K562 (cell line): ENCODE measurements around the gene BEX3. TPM values are rescaled to one million over a fixed set of nuclear protein-coding genes. Genes with fewer than 3 reads are reported as not detected.
"Not testable (repeated sequence)": the region's sequence is repeated elsewhere in the genome, so short reads cannot be mapped to it uniquely, and the experiment has no call there.

Experiments used
- ATAC-seq: fragments of 200-7000 bp; cut with Tn5 transposase; 3 replicates; pipeline ENCODE4 v1.9.1; 2020; ENCODE audit warnings: moderate library complexity
- BruUV-seq: library from RNA; stranded (reverse); fragments of 400-500 nt; replicated peaks from 2 replicates; lab custom pipeline; 2021; lab: Mats Ljungman, UMichigan
- CTCF ChIA-PET: fragments of 300-600 bp; formaldehyde crosslinking; extraction: SDS; loops from one replicate; lab custom pipeline; 2021; ENCODE audit warnings: low intra/inter-chr PET ratio; lab: Yijun Ruan, JAX
- POLR2A ChIA-PET: fragments of 300-600, 350-650 bp; sonication (Branson Sonifier 250); formaldehyde crosslinking; extraction: SDS; loops from one replicate; lab custom pipeline; 2021; ENCODE audit warnings: antibody characterized with exemption, inconsistent platforms; lab: Yijun Ruan, JAX
- DNase-seq, 4 experiments: peaks; one replicate each; pipeline versions ENCODE4 v3.0.0 to v3.0.0-alpha.2; 2011 to 2018; ENCODE audit warnings: low spot score in 3 of 4, mixed read lengths in 3 of 4; ENCODE audit errors: extremely low read depth in 1 of 4
- FAIRE-seq: peaks from 2 replicates; lab custom pipeline; 2011; peaks lifted over from hg19 to GRCh38; lab: Jason Lieb, UNC
- H2AFZ ChIP-seq: 2 replicates; pipeline ENCODE4 v1.6.0; 2011; ENCODE audit warnings: low read depth, low read length, control low read depth, inconsistent platforms
- H3K27ac ChIP-seq: fragments of 200-600 bp; 3 replicates; pipeline ENCODE4 v1.8.0; 2011; ENCODE audit warnings: low read depth, mild to moderate bottlenecking, control low read depth, inconsistent platforms, low read length, moderate library complexity, mixed read lengths; ENCODE audit errors: extremely low read depth
- H3K27me3 ChIP-seq, 2 experiments: fragments of 300-600 bp in 1 of 2; 2 replicates in 1 of 2; 3 replicates in 1 of 2; pipeline versions ENCODE4 v1.6.0 to v1.8.0; 2011; ENCODE audit warnings: inconsistent platforms in 2 of 2, low read length in 2 of 2, mild to moderate bottlenecking in 1 of 2, mixed read lengths in 1 of 2, moderate library complexity in 1 of 2; ENCODE audit not compliant: control insufficient read depth in 2 of 2, insufficient read depth in 2 of 2
- H3K36me3 ChIP-seq: fragments of 300-600 bp; 3 replicates; pipeline ENCODE4 v1.8.0; 2011; ENCODE audit warnings: mild to moderate bottlenecking, low read length, inconsistent platforms; ENCODE audit not compliant: control insufficient read depth, insufficient read depth
- H3K4me1 ChIP-seq, 2 experiments: fragments of 200-600 bp in 1 of 2; replicated peaks in 1 of 2; 2 replicates in 1 of 2; 3 replicates in 1 of 2; pipeline versions ENCODE4 v1.5.1 to v1.8.0; 2011; ENCODE audit warnings: inconsistent platforms in 2 of 2, low read length in 2 of 2, mild to moderate bottlenecking in 1 of 2, mixed read lengths in 1 of 2, moderate library complexity in 1 of 2; ENCODE audit not compliant: control insufficient read depth in 2 of 2, insufficient read depth in 2 of 2
- H3K4me2 ChIP-seq: 2 replicates; pipeline ENCODE4 v1.6.1; 2011; ENCODE audit warnings: low read length, control low read depth, inconsistent platforms, mixed read lengths; ENCODE audit not compliant: insufficient read depth
- H3K4me3 ChIP-seq: fragments of 200-600 bp; sonication (generic), shearing (Covaris generic); 2 replicates; pipeline ENCODE4 v1.5.1; 2016; ENCODE audit warnings: control low read depth, inconsistent platforms
- H3K79me2 ChIP-seq: fragments of 200-600 bp; 3 replicates; pipeline ENCODE4 v1.8.0; 2011; ENCODE audit warnings: low read length, inconsistent platforms; ENCODE audit not compliant: control insufficient read depth, insufficient read depth
- H3K9ac ChIP-seq, 2 experiments: 2 replicates each; pipeline versions ENCODE4 v1.6.0 to v1.6.1; 2011; ENCODE audit warnings: low read depth in 2 of 2, low read length in 2 of 2, control low read depth in 1 of 2, inconsistent platforms in 1 of 2, mild to moderate bottlenecking in 1 of 2, mixed read lengths in 1 of 2; ENCODE audit not compliant: insufficient read depth in 1 of 2
- H3K9me1 ChIP-seq: one replicate; pipeline ENCODE4 v1.6.0; 2011; ENCODE audit warnings: inconsistent platforms, mild to moderate bottlenecking, low read length, moderate library complexity; ENCODE audit not compliant: control insufficient read depth, insufficient read depth
- H3K9me3 ChIP-seq: replicated peaks from 2 replicates; pipeline ENCODE4 v1.5.1; 2011; ENCODE audit warnings: low read depth, low read length, inconsistent platforms; ENCODE audit not compliant: control insufficient read depth, insufficient read depth
- H4K20me1 ChIP-seq: replicated peaks from 2 replicates; pipeline ENCODE4 v1.6.1; 2011; ENCODE audit warnings: low read length, inconsistent platforms, mixed read lengths; ENCODE audit not compliant: control insufficient read depth, insufficient read depth
- DACH1 ChIP-seq: fragments of 450-650 bp; IDR thresholded peaks from 2 replicates; pipeline ENCODE4 v1.6.1; 2018; ENCODE audit not compliant: partially characterized antibody
- GATAD2B ChIP-seq: fragments of 450-650 bp; IDR thresholded peaks from 2 replicates; pipeline ENCODE4 v1.6.1; 2017; ENCODE audit warnings: mild to moderate bottlenecking, borderline replicate concordance
- HEY1 ChIP-seq: fragments of 250-450 bp; sonication (Bioruptor Pico); IDR thresholded peaks from 2 replicates; pipeline ENCODE4 v1.5.0; 2020; ENCODE audit warnings: mild to moderate bottlenecking, moderate library complexity, borderline replicate concordance
- IFI16 ChIP-seq: fragments of 250-450 bp; sonication (Bioruptor Pico); IDR thresholded peaks from 2 replicates; pipeline ENCODE4 v2.1.2; 2022; ENCODE audit warnings: mild to moderate bottlenecking, inconsistent platforms
- MEF2D ChIP-seq: conservative IDR thresholded peaks from 2 replicates; pipeline ENCODE4 v1.6.1; 2016; ENCODE audit warnings: low read depth, missing genetic modification characterization, missing compliant biosample characterization
- MEIS2 ChIP-seq: fragments of 450-650 bp; IDR thresholded peaks from 2 replicates; pipeline ENCODE4 v1.6.1; 2014; ENCODE audit warnings: mild to moderate bottlenecking; ENCODE audit not compliant: partially characterized antibody
- MTA1 ChIP-seq: fragments of 450-650 bp; IDR thresholded peaks from 2 replicates; pipeline ENCODE4 v1.6.1; 2017; ENCODE audit warnings: borderline replicate concordance
- SMARCA4 ChIP-seq: fragments of 450-650 bp; IDR thresholded peaks from 2 replicates; pipeline ENCODE4 v1.6.1; 2016
- TCF7L2 ChIP-seq: fragments of 150-350 bp; IDR thresholded peaks from 2 replicates; pipeline ENCODE4 v1.6.1; 2016; ENCODE audit warnings: low read depth, mild to moderate bottlenecking, low read length, moderate library complexity
- XRCC3 ChIP-seq: fragments of 450-650 bp; IDR thresholded peaks from 2 replicates; pipeline ENCODE4 v1.6.1; 2017; ENCODE audit warnings: mild to moderate bottlenecking, moderate library complexity
- YY1 ChIP-seq, 3 experiments: IDR thresholded peaks; 2 replicates each; pipeline ENCODE4 v1.6.1; 2011; ENCODE audit warnings: low read length in 2 of 3, mild to moderate bottlenecking in 2 of 3, moderate library complexity in 2 of 3, borderline replicate concordance in 1 of 3, control low read depth in 1 of 3, low read depth in 1 of 3; ENCODE audit not compliant: insufficient read depth in 3 of 3, insufficient replicate concordance in 2 of 3, control insufficient read depth in 1 of 3, insufficient read length in 1 of 3; ENCODE audit errors: extremely low read depth in 1 of 3
- ZNF133 ChIP-seq: fragments of 250-450 bp; sonication (Bioruptor Pico); IDR thresholded peaks from 2 replicates; pipeline ENCODE4 v1.4.0; 2020; ENCODE audit warnings: mild to moderate bottlenecking
- WGBS: fragments of 100-300 bp; shearing (Covaris generic); methylation state at CpG from one replicate; pipeline ENCODE4 v1.1.6; 2016; ENCODE audit warnings: low coverage, mixed read lengths; ENCODE audit not compliant: insufficient coverage; ENCODE audit errors: missing lambda C conversion rate; 5-methylcytosine and 5-hydroxymethylcytosine counted together
- in situ Hi-C: fragments of 300-500 bp; cut with MboI; formaldehyde crosslinking; loops from 4 replicates; pipeline ENCODE4 v1.15.0; 2018; ENCODE audit warnings: inconsistent platforms, mixed read lengths
- intact Hi-C: fragments of 100-400 bp; cut with micrococcal nuclease; formaldehyde crosslinking; loops from 2 replicates; pipeline ENCODE4 v1.14.2; 2022
- polyA plus RNA-seq, 8 experiments: library from polyadenylated mRNA; depleted of rRNA in 4 of 8; stranded (reverse) in 5 of 8; unstranded in 3 of 8; fragments of >200 nt; fragmentation: Nextera tagmentation in 2 of 8; fragmentation: Illumina TruSeq in 1 of 8; extraction: Ambion mirVana in 2 of 8; extraction: Trizol in 1 of 8; gene quantifications; 2 replicates each; pipeline versions ENCODE4 v1.2.1 to v1.2.3, GENCODE V29; 2011 to 2014; ENCODE audit warnings: inconsistent platforms in 1 of 8, missing spikeins in 1 of 8
- total RNA-seq, 7 experiments: library from RNA; depleted of rRNA in 6 of 7; stranded (reverse); fragments of >200 nt in 6 of 7; fragmentation: Illumina TruSeq in 2 of 7; extraction: Trizol in 2 of 7; gene quantifications; 2 replicates each; pipeline versions ENCODE4 v1.2.1 to v1.2.3, GENCODE V29; 2011 to 2021; ENCODE audit warnings: low replicate concordance in 1 of 7
- TF ChIP-seq, protein P1 (sequence below): fragments of 450-650 bp; IDR thresholded peaks from 2 replicates; pipeline ENCODE4 v1.6.1; 2016; ENCODE audit warnings: antibody characterized with exemption
- TF ChIP-seq, protein P2 (sequence below): fragments of 250-450 bp; sonication (Bioruptor Pico); IDR thresholded peaks from 2 replicates; pipeline ENCODE4 v1.8.0; 2021; ENCODE audit warnings: mild to moderate bottlenecking, moderate library complexity

Gene BEX3
- total and polyA plus RNA-seq, 9 of the 15 experiments (the other 6 are each of a cell fraction or from before 2014, with no cell fraction given), result 0.21 to 0.47 TPM; not detected in 7

DNA sequence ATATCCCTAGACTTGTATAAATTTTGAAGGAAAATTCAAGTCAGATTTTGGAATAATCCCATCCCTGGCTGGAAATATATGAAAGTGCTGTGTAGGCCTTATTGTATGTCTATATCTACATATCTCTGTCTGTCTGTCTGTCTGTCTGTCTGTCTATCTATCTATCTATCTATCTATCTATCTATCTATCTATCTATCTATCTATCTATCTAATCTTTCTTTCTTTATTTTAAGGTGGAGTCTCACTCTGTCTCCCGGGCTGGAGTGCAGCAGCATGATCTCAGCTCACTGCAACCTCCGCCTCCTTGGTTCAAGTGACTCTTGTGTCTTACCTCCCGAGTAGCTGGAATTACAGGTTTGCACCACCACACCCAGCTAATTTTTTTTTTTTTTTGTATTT is 16.7 kb upstream of the BEX3 start:
- ATAC-seq, BruUV-seq, in situ Hi-C loops, FAIRE-seq, H3K27ac ChIP-seq, CTCF ChIA-PET, DNase-seq, H4K20me1 ChIP-seq, H3K4me2 ChIP-seq, H3K9me1 ChIP-seq, H3K36me3 ChIP-seq, intact Hi-C loops, H3K4me3 ChIP-seq, H3K4me1 ChIP-seq, H3K9me3 ChIP-seq, H3K27me3 ChIP-seq, H3K9ac ChIP-seq, H2AFZ ChIP-seq: not testable (repeated sequence)
- POLR2A ChIA-PET, result interaction anchor here (1.0 kb wide), 1 partner anchor 29 kb away, joined by 4 read pairs; no protein-coding TSS in a partner anchor
- peak; percentile 98 for TF ChIP-seq DACH1
- 0 out of 2 replicates have a peak, but pooled peaks have one; percentile 22 for TF ChIP-seq MTA1
- TF ChIP-seq GATAD2B, result peak; percentile 59
- TF ChIP-seq, protein P1, sequence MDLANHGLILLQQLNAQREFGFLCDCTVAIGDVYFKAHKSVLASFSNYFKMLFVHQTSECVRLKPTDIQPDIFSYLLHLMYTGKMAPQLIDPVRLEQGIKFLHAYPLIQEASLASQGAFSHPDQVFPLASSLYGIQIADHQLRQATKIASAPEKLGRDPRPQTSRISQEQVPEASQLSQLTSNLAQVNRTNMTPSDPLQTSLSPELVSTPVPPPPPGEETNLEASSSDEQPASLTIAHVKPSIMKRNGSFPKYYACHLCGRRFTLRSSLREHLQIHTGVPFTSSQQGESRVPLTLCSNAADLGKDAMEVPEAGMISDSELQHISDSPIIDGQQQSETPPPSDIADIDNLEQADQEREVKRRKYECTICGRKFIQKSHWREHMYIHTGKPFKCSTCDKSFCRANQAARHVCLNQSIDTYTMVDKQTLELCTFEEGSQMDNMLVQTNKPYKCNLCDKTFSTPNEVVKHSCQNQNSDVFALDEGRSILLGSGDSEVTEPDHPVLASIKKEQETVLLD, result peak; percentile 28; the same call in 1 of the 2 replicates
- 65% methylated on average over 3 of the region's 3 CpGs for WGBS
- peaks cover 18% of the 10 kb centered on the region for H3K79me2 ChIP-seq

DNA sequence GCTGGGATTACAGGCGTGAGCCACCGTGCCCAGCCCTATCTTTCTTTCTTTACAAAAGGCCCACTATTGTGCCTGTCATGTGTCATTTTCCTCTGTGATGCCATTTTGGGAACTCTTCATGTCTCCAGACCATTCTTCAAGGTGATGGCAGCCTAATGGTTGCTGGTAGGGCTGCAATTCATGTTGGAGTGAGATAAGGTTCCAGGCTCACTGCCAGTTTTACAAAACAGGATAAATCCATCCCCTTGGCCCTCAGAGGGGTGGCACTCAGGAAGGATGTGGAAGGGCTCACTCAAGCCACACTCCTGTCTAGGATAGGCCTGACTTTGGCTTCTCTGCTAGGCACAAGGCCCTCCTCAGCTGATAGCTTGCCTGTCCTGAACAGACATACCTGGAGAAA is 16.2 kb upstream of the BEX3 start:
- no peak overlapping the region for H3K4me2 ChIP-seq
- peak; percentile 15 for FAIRE-seq
- intact Hi-C loops (no loop called here), in situ Hi-C loops (no loop called here)
- CTCF ChIA-PET, result no interaction called here
- H2AFZ ChIP-seq, result no peak overlapping the region
- no peaks in the 10 kb centered on the region for H3K27me3 ChIP-seq
- H3K36me3 ChIP-seq, result peaks cover 4% of the 10 kb centered on the region; the same call in 1 of the 3 replicates
- 0% methylated on average over 2 of the region's 2 CpGs for WGBS
- POLR2A ChIA-PET, result no interaction called here
- H3K9me3 ChIP-seq, result no peaks in the 10 kb centered on the region
- no peak overlapping the region for H3K9ac ChIP-seq
- no peaks in the 10 kb centered on the region for H3K9me1 ChIP-seq
- H4K20me1 ChIP-seq, result no peaks in the 10 kb centered on the region
- peaks cover 0 to 6% of the 10 kb centered on the region in 2 experiments; a peak in 2 of 5 replicates for H3K4me1 ChIP-seq
- DNase-seq, result peak in 3 of 4 experiments; percentile 10 to 67 (median 32)
- ATAC-seq, result peak; percentile 61
- no peak overlapping the region for H3K4me3 ChIP-seq
- no peak overlapping the region for H3K27ac ChIP-seq
- peaks cover 18% of the 10 kb centered on the region for H3K79me2 ChIP-seq
- no TSS peak for BruUV-seq
- TF ChIP-seq ZNF133 (CRISPR knock-in tag), result no peak
- TF ChIP-seq YY1 (IDR thresholded peaks at IDR 0.05; ENCODE audit: borderline replicate concordance in 1 of 3, control insufficient read depth in 1 of 3, extremely low read depth in 1 of 3, insufficient read depth in 3 of 3, insufficient read length in 1 of 3, insufficient replicate concordance in 2 of 3, low read depth in 1 of 3, low read length in 2 of 3), result peak in 1 of 3 experiments; percentile 83
- TF ChIP-seq TCF7L2, result no peak
- TF ChIP-seq IFI16 (CRISPR knock-in tag), result no peak
- peak; percentile 59 for TF ChIP-seq MEIS2
- TF ChIP-seq SMARCA4, result peak; percentile 39; the same call in 1 of the 2 replicates
- no peak for TF ChIP-seq XRCC3
- TF ChIP-seq, protein P2, sequence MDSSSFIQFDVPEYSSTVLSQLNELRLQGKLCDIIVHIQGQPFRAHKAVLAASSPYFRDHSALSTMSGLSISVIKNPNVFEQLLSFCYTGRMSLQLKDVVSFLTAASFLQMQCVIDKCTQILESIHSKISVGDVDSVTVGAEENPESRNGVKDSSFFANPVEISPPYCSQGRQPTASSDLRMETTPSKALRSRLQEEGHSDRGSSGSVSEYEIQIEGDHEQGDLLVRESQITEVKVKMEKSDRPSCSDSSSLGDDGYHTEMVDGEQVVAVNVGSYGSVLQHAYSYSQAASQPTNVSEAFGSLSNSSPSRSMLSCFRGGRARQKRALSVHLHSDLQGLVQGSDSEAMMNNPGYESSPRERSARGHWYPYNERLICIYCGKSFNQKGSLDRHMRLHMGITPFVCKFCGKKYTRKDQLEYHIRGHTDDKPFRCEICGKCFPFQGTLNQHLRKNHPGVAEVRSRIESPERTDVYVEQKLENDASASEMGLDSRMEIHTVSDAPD (CRISPR knock-in tag), result no peak
- no peak for TF ChIP-seq HEY1 (CRISPR knock-in tag)
- TF ChIP-seq MEF2D, result peak; percentile 48; the same call in 1 of the 2 replicates
